M059J (cell line): Measurements from ENCODE around the gene ATG14. TPM values are rescaled to one million over a fixed set of nuclear protein-coding genes. Genes with fewer than 3 reads are reported as not detected.
"Not testable (repeated sequence)": the region's sequence is repeated elsewhere in the genome, so short reads cannot be mapped to it uniquely, and the experiment has no call there.

Experiments used
- DNase-seq: peaks from one replicate; pipeline ENCODE4 v3.0.0-alpha.2; 2012; ENCODE audit warnings: low read depth
- total RNA-seq: library from RNA; depleted of rRNA; stranded (reverse); fragments of >200 nt; shearing (Covaris generic); gene quantifications from 2 replicates; pipeline ENCODE4 v1.2.3, GENCODE V29; 2014; rRNA removed

ATG14 gene
- 5.6 and 8.9 TPM in 2 replicates for total RNA-seq

DNA sequence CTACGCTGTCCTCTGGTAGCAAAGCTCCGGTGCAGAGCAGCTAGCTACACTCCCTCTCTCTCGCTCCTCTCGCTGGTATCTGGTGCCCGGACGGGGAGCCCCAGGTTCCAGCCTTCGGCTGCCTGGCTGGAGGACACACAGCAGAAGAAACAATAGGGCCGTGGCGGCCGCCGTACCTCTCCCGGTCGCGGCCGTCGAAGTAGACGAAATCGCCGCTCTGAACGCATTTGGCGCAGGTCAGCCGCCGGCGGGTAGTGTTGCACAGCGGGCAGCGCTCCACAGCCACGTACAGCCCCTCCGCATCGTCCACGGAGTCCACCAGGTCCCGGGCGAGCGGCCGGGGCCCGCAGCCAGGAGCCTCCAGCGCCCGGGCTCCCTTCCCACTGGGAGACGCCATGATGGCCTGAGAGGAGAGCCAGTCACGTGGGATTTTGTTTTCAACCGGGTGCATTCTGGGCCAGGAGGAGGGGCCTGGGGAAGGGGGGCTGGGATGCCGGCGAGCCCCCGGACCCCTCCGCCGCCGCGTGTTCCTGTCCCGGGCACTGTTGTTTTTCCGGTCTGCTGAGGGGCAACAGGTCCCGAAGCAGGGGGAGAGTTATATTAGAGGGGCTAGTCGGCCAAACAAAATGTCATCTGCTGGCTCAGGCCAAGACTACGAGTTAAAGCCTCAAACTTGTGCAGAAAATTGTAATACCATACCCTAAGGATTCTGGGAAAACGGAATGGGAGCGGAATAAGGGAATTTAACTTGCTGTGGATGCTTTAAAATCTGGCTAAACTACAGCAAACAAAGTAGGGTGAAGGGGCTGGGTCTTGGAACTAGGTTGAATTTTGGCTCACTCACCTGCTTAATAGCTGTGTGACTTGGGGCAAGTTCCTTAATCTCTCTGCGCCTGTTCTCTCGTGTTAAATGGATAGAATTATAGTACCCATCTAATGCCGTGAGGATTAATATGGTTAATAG lies at the start of gene ATG14:
Gene ATG14 (minus strand): TSS at position 405 of the 964 bp plus-strand sequence. CDS start 8 bp downstream, at position 397.
- DNase-seq = peak; percentile 81

DNA sequence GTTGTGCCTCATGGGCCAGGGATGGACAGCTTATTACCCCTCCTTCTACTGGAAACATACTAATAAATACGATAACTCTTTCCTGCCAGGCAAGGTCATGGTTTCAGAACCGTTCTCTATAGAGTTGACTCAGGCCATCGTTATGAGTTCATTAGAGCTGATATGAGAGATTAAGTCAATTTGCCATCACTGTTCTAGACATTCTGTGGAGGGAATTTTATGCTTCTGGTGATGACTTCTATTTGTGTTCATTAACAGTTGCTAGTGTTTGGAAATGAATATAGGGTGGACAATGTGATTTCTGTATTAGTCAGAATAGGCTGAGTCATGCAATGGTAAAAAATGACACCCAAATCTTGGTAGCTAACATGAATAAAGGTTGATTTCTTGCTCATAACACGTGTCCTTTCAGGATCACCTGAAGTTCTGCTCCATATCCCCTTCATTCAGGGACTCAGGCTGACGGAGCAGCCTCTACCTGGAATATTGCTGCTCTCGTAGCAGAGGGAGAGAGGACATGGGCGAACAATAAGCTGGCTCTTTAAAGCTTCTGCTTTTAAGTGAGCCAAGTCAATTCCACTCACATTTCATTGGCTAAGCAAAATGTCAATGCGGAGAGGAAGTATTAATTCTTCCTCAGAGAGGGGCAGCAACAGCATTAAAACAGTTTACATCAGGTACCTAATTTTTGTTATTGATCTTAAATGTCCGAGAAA lies 47.3 kb upstream of the ATG14 start:
- DNase-seq = peak; percentile 71

DNA sequence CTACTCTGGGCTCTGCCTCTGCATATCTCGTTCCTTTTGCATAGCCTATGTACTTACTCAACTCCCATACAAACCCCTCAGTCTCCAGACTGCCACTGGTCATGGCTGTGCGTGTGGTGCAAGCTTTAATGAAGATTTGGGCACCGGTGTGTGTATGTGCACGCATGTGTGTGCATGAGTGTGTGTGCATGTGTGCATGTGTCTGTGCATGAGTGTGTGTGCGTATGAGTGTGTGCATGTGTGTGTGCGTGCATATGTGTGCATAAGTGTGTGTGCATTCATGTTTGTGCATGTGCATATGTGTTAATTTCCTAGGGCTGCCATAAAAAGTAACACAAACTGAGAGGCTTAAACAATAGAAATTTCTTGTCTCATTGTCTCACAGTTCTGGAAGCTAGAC lies 45.9 kb upstream of the ATG14 start:
- no peak for DNase-seq

DNA sequence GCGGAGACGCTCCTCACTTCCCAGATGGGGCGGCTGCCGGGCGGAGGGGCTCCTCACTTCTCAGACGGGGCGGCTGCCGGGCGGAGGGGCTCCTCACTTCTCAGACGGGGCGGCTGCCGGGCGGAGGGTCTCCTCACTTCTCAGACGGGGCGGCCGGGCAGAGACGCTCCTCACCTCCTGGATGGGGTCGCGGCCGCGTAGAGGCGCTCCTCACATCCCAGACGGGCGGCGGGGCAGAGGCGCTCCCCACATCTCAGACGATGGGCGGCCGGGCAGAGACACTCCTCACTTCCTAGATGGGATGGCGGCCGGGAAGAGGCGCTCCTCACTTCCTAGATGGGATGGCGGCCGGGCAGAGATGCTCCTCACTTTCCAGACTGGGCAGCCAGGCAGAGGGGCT lies 44.8 kb upstream of the ATG14 start:
- DNase-seq = not testable (repeated sequence)

- peak; percentile 94 for DNase-seq
These were observed 42.8 kb upstream of the ATG14 start for GRCh38 chr14:55454264-55455002.

- DNase-seq = no peak
These were observed 40.3 kb upstream of the ATG14 start for GRCh38 chr14:55451950-55452349.

DNA sequence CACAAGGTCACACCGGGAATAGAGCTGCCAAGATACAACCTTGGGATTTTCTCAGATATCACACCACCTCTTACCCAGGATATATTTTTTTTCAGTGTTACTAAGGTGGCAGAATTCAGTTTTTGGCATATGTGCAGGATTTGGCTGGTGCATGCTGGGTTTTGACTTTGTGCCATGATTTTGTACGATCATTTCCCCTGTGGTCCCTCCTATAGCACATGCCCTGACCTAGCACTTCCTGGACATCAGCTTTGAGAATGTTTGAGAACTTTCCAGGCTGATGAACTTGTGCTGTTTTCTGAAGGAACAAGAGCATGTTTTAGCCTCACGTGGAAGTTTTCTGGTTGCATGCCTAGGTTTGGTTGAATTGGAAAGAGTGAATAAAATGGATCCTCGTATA lies 39.8 kb upstream of the ATG14 start:
- DNase-seq = peak; percentile 42

GRCh38 chr14:55450987-55451386 lies 39.4 kb upstream of the ATG14 start:
- no peak for DNase-seq

- no peak for DNase-seq
These were observed 38.9 kb upstream of the ATG14 start for GRCh38 chr14:55450539-55450938.

DNA sequence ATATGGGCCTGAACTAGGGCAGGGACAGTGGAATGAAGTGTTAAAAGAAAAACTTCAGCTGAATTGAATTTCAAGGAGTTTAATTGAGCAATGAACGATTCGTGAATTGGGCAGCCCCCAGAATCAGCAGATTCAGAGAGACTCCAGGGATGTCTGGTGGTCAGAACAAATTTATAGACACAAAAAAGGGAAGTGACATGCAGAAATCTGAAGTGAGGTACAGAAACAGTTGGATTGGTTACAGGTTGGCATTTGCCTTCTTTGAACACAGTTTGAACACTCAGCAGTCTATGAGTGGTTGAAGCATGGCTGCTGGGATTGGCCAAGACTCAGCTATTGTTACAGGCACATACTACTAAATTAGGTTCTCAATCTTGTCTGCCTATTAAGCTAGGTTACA lies 38.5 kb upstream of the ATG14 start:
- DNase-seq = no peak

- no peak for DNase-seq
These were observed 37.5 kb upstream of the ATG14 start for GRCh38 chr14:55449116-55449515.

- DNase-seq = peak; percentile 99
These were observed 36.5 kb upstream of the ATG14 start for GRCh38 chr14:55448141-55448614.

DNA sequence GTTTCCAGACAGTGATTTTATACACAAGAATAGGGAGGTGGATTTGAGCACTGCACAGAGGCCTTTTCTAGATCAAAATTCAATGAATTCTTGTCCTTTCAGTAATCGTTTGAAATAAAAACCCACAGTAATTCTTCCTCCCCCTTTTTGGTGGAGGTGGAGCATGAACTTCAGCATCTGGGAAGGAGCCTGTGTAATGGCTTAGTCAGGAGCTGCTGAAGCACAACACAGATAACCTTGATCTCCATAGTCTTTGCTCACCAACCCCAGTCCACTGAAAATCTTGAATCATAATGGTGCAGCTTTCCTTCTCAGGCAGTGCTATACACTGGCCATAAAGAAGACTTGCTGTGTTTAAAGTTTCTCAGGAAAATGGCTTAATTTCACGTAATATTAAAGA lies 35.2 kb upstream of the ATG14 start:
- DNase-seq = peak; percentile 85

DNA sequence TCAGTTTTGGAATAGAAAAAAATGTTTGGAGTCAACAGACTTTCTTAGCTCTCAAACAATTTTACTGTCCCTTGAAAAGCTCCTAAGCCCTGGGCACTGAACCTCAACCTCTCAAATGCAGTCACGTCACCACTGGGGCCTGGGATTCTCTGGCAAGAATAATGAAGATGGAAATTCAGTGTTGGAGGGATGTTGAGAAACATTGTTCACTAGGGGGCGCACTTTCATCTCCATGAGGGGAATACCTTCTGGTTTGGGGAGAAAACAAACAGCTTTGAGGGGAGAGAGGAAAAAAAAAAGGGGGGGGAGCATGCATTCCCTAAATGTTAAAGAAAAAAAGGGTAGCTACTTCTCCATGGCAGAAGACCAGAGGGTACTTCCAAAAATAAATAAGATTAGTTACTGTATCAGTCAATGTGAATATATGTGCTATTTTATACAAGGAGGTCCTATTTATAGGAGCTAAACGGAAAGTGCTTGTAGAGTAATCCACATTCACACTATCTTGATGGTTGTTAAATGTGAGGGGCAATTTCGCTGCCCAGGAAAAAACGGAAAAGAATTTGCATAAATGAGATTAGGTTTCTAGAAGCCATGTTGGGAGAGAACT lies 34.6 kb upstream of the ATG14 start:
- DNase-seq = peak; percentile 83

GRCh38 chr14:55441286-55441685 lies 29.7 kb upstream of the ATG14 start:
- DNase-seq = no peak

GRCh38 chr14:55440385-55440784 lies 28.8 kb upstream of the ATG14 start, which contains the start of gene TBPL2:
Gene TBPL2 (minus strand): TSS chr14:55440616. CDS start chr14:55440449, 167 bp downstream.
- DNase-seq = no peak

DNA sequence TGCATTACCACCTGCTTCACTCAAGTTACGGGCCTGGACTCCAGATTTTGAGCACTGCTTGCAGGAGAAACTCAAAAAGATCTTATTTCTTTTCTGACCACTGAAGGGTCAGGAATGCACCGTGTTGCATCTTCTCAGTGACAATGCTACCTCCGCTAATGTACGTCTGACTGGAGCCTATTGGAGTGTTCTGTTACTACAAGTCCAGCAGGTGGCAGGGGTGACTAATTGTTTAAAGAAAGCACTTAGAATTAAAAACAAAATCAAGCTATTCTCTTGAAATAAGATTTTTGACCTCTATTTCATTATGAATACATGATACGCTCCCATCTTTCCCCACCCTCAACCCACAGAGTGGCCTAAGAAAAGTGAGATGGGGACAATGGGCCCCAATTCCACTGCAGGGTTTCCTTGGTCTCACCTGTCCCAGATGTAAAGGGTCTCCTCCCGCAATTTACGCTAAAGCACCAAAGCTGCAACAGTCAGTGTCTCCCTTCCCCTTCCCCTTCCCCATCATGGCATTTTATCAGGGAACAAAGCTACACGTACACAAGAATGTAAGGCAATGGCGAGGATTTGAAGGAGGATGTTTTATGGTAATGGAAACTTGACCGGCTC lies 26.5 kb upstream of the ATG14 start:
- peak; percentile 67 for DNase-seq

DNA sequence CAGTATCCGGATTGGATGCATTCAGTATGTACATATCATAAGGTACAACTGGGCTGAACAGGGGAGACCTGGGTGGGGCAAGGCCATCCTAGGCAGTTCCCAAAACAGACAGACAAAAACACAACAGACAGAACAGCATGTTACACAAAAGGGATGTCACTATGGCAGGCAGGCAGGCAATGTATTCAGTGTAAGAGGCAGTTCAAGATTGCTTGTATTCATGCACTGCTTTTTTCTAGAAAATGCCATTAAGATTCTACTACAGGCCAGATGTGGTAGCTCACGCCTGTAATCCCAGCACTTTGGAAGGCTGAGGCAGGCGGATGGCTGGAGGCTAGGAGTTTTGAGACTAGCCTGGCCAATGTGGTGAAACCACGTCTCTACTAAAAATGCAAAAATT lies 25.3 kb upstream of the ATG14 start:
- no peak for DNase-seq

DNA sequence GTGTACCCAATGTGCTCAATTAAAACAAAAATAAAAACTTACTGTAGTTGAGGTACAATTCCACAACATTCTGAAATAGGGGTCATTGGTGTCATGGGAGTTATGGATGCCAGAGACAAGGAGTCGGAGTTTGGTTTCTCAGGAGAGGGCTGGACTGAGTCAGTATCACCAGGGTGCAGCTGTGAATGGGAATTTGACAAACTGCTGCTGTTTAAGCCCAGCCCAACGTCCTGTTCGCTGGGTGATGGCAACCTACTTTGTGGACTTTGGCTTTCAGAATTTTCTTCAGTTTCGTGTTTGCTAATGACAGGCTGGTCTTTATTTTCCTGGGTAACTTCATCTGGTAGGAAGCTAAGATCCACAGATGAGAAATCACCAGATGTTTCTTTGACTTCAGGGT lies 24.9 kb upstream of the ATG14 start:
- no peak for DNase-seq

- no peak for DNase-seq
These were observed 23.2 kb upstream of the ATG14 start for GRCh38 chr14:55434805-55435174.
